HG03432 (cell line): Measurements from ENCODE around the gene RERE.
A peak's percentile ranks its signal among the peaks of the same experiment; 100 is the strongest.

Experiments used
- ATAC-seq: cut with Tn5 transposase; IDR thresholded peaks from one replicate; pipeline ENCODE4 v1.9.1; 2021; ENCODE audit warnings: mild to moderate bottlenecking, moderate library complexity; ENCODE audit not compliant: unreplicated experiment

Gene RERE

DNA sequence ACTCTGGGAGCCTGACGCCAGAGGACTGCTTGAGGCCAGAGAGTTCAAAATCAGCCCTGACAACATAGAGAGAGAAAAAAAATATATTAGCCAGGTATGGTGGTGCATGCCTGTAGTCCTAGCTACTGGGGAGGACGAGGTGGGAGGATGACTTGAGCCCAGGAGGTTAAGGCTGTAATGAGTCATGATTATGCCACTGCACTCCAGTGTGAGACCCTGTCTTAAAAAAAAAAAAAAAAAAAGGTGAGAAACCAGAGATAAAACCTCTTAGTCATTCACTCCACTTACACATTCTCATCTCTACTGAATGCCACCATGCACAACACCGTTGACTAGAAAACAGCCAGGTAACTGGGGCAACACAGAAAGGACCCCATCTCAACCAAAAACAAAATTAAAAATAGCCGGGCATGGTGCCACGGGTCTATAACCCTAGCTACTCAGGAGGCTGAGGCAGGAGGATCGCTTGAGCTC, 321.5 kb downstream of the RERE start:
- peak; percentile 39 for ATAC-seq

DNA sequence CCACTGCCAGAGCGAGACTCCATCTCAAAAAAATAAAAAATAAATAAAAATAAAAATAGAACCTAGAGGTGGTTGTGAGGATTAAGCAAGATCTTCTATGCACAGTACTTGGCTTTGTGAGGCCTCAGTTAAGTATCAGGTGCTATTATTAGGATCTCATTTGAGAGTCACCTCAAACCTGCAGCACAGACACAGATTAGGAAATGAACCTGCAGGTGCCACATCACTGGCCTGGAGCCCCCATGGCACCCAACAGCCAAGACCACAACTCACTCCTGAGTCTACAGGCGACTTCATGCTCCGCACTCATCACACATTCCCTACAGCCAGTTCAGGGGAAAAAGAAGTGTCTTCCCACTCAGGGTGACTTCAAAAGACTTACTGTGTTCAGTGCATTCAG, 322.8 kb downstream of the RERE start:
- no peak for ATAC-seq

DNA sequence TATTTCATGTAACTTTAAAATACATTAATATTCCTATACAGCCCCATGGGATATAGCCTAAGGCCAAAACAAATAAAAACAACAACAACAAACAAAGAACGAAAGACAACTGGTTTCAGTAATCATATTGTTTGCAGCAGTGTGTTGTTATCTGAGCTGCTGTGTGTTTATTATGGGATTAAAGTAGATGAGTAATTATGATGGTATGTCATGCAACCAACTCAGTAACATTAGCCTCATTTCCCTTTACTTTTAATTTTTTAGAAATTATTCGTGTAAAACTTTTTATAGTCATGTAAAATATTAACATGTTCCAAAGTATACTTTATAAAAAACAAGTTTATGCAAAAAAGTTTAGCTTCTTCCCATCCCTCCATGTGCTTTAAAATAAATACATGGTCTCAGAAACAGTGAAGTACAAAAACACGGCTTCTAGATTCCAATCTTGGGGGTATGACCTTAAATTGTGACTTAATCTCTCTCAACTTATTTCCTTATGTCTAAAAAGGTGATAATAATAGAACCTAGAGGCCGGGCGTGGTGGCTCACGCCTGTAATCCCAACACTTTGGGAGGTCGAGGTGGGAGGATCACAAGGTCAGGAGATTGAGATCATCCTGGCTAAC, 323.4 kb downstream of the RERE start:
- no peak for ATAC-seq

DNA sequence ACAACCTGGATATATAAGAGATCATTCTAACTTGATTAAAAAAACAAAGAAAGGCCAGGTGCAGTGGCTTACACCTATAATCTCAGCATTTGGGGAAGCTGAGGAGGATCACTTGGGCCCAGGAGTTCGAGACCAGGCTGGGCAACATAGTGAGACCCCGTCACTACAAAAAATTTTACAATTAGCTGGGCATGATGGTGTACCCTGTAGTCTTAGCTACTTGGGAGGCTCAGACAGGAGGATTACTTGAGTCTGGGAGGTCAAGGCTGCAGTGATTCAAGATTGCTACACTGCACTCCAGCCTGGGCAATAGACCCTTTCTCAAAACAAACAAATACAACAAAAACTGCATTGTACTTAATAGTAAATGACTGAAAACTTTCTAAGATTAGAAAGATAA, 330.2 kb downstream of the RERE start:
- no peak for ATAC-seq

GRCh38 chr1:8486047-8486446, 331.4 kb downstream of the RERE start:
- no peak for ATAC-seq

- ATAC-seq: no peak
These were observed 333.9 kb downstream of the RERE start for GRCh38 chr1:8483586-8483985.

- no peak for ATAC-seq
These were observed 334.5 kb downstream of the RERE start for GRCh38 chr1:8482979-8483381.

DNA sequence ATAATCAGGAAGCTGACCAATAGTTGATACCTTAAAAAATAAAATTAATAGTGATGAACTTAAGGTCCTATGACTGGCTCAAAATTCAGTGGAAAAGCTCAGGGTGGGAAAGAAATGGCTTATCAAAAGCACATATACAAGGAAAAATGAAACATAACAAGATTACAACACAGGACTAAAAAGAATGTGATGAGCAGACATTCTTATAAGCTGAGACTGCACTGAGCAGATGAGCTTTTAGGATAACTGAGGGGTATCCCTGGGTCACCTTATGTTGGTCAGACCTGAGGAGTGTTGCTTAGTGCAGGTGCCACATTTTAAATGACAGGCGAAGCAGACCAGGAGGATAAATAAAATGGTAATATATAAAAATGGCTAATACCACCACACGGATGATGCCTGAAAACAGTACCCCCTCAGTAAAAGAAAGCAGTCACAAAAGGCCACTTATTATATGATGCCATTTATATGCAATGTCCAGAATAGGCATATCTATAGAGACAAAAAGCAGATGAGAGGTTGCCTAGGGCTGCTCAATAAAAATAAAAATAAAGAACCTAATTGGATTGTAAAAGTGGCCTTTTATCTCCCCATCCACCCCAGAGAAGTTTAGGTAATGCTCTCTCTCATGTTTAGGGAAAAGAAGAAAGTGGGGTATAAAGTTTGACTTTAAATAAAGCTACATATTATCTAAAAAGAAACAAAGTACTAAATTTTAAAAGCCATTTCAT, 335.6 kb downstream of the RERE start:
- ATAC-seq: no peak

GRCh38 chr1:8478566-8478965, 338.9 kb downstream of the RERE start:
- no peak for ATAC-seq

- no peak for ATAC-seq
These were observed 339.5 kb downstream of the RERE start for GRCh38 chr1:8477983-8478362.

- peak; percentile 76 for ATAC-seq
These were observed 340.1 kb downstream of the RERE start for GRCh38 chr1:8477166-8477982.

GRCh38 chr1:8476006-8476405, 341.4 kb downstream of the RERE start:
- no peak for ATAC-seq

DNA sequence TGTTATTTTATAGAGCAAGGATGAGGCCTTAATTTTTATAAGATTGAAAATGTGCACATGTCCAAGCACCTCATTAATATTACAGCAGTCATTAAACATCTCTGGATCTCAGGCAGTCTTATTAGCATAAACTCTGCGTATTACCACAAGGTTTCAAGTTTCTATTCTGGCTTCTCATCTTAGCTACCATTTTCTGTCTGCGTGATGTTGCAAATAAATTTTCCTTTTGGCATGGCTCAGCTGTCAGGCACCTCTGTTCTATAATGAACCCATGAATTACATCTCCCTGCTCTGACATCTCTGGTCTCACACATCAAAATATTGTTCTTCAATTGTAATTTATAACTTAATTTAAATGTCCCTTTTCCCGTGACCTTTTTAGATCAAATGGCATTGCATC, 343.1 kb downstream of the RERE start:
- ATAC-seq: no peak

GRCh38 chr1:8473891-8474300, 343.5 kb downstream of the RERE start:
- no peak for ATAC-seq

- ATAC-seq: no peak
These were observed 344.1 kb downstream of the RERE start for GRCh38 chr1:8473121-8473875.

DNA sequence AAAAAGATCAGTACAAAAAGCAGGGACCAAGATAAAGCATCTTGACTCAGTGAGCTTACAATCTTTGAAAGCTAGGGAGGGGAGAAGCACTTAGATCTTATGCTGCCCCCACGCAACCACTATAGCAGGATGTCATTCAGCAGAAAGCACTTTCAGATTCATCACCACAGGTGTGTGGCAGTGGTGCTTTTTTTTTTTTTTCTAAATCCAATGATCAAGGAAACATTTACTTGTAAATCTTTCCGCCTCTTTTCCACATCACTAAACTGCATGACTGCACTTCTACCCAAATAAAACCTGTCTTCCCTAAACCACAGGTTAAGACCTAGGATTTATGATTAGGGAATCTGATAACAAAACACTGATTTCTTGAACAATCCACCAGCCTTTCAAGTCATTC, 344.8 kb downstream of the RERE start:
- peak; percentile 50 for ATAC-seq

DNA sequence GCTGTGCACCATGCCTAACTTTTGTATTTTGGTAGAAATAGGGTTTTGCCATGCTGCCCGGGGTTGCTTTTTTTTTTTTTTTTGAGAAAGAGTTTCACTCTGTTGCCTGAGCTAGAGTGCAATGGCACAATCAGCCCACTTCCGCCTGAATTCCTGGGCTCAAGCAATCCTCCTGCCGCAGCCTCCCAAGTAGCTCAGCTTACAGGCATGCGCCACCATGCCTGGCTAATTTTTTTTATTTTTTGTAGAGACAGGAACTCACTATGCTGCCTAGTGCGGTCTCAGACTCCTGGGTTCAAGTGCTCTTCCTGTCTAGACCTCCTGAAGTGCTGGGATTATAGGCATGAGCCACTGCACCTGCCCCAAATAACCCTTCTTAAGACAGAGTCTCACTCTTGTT, 346.0 kb downstream of the RERE start:
- no peak for ATAC-seq

GRCh38 chr1:8468751-8469150, 348.7 kb downstream of the RERE start:
- ATAC-seq: no peak

- no peak for ATAC-seq
These were observed 350.1 kb downstream of the RERE start for GRCh38 chr1:8467308-8467707.

GRCh38 chr1:8465692-8466091, 351.7 kb downstream of the RERE start:
- no peak for ATAC-seq

- ATAC-seq: no peak
These were observed 352.4 kb downstream of the RERE start for GRCh38 chr1:8465013-8465412.
